Kasumi-1 (cell line): ENCODE measurements around the gene PRKCH.
"Not testable (repeated sequence)": the region's sequence is repeated elsewhere in the genome, so short reads cannot be mapped to it uniquely, and the experiment has no call there.

Experiments used
- DNase-seq, 2 experiments: peaks; one replicate each; lab custom pipeline; 2025; lab: John Stamatoyannopoulos, UW

The PRKCH gene

GRCh38 chr14:61458766-61459165 lies 137.4 kb downstream of the PRKCH start:
- no peak for DNase-seq

- no peak for DNase-seq
Observed at GRCh38 chr14:61459229-61459628, 137.8 kb downstream of the PRKCH start.

GRCh38 chr14:61460063-61460462 lies 138.7 kb downstream of the PRKCH start:
- DNase-seq, result no peak

- DNase-seq, result no peak
Observed at GRCh38 chr14:61460718-61461611, 139.6 kb downstream of the PRKCH start.

GRCh38 chr14:61461808-61462275 lies 140.5 kb downstream of the PRKCH start:
- peak; percentile 68 to 79 for DNase-seq

- DNase-seq, result no peak
Observed at GRCh38 chr14:61462566-61463193, 141.3 kb downstream of the PRKCH start.

- no peak for DNase-seq
Observed at GRCh38 chr14:61463664-61464285, 142.4 kb downstream of the PRKCH start.

GRCh38 chr14:61464539-61465320 lies 143.4 kb downstream of the PRKCH start:
- not testable (repeated sequence) for DNase-seq

- no peak for DNase-seq
Observed at GRCh38 chr14:61466249-61466904, 145.0 kb downstream of the PRKCH start.

- DNase-seq, result no peak
Observed at GRCh38 chr14:61466905-61467280, 145.5 kb downstream of the PRKCH start.

GRCh38 chr14:61467296-61467695 lies 145.9 kb downstream of the PRKCH start:
- DNase-seq, result peak; percentile 41 to 48

- DNase-seq, result no peak
Observed at GRCh38 chr14:61468063-61468825, 146.9 kb downstream of the PRKCH start.

- DNase-seq, result no peak
Observed at GRCh38 chr14:61469781-61470180, 148.4 kb downstream of the PRKCH start.

GRCh38 chr14:61470261-61470960 lies 149.0 kb downstream of the PRKCH start:
- peak; percentile 66 to 75 for DNase-seq

- peak in 1 of 2 experiments; percentile 16 for DNase-seq
Observed at GRCh38 chr14:61470961-61471293, 149.5 kb downstream of the PRKCH start.

- DNase-seq, result no peak
Observed at GRCh38 chr14:61471297-61472005, 150.1 kb downstream of the PRKCH start.

- DNase-seq, result peak; percentile 8 to 35
Observed at GRCh38 chr14:61472011-61472672, 150.8 kb downstream of the PRKCH start.

- DNase-seq, result no peak
Observed at GRCh38 chr14:61472801-61473376, 151.5 kb downstream of the PRKCH start.

- DNase-seq, result peak; percentile 9 to 29
Observed at GRCh38 chr14:61474015-61474414, 152.6 kb downstream of the PRKCH start.
